BLaER1 (cell line): ENCODE results near the gene RNF214.
"Not testable (repeated sequence)": the region's sequence is repeated elsewhere in the genome, so short reads cannot be mapped to it uniquely, and the experiment has no call there.

Experiments used
- H3K27ac ChIP-seq: shearing (Covaris generic); formaldehyde crosslinking; 2 replicates; pipeline ENCODE4 v1.8.1; 2022
- H3K27me3 ChIP-seq: shearing (Covaris generic); formaldehyde crosslinking; 2 replicates; pipeline ENCODE4 v1.8.1; 2022
- H3K36me3 ChIP-seq: shearing (Covaris generic); formaldehyde crosslinking; 2 replicates; pipeline ENCODE4 v1.8.1; 2022
- H3K4me1 ChIP-seq: shearing (Covaris generic); formaldehyde crosslinking; 2 replicates; pipeline ENCODE4 v1.8.1; 2022
- H3K4me2 ChIP-seq: shearing (Covaris generic); formaldehyde crosslinking; 2 replicates; pipeline ENCODE4 v1.8.1; 2022
- H3K4me3 ChIP-seq: shearing (Covaris generic); formaldehyde crosslinking; 2 replicates; pipeline ENCODE4 v1.8.1; 2022
- H3K9ac ChIP-seq: shearing (Covaris generic); formaldehyde crosslinking; 2 replicates; pipeline ENCODE4 v1.8.1; 2022
- H3K9me3 ChIP-seq: shearing (Covaris generic); formaldehyde crosslinking; 2 replicates; pipeline ENCODE4 v1.8.1; 2022
- H4K20me1 ChIP-seq: shearing (Covaris generic); formaldehyde crosslinking; 2 replicates; pipeline ENCODE4 v1.8.1; 2022
- Cebpa-rat ChIP-seq: shearing (Covaris generic); IDR thresholded peaks from 2 replicates; pipeline ENCODE4 v1.8.1; 2022

RNF214 gene

DNA sequence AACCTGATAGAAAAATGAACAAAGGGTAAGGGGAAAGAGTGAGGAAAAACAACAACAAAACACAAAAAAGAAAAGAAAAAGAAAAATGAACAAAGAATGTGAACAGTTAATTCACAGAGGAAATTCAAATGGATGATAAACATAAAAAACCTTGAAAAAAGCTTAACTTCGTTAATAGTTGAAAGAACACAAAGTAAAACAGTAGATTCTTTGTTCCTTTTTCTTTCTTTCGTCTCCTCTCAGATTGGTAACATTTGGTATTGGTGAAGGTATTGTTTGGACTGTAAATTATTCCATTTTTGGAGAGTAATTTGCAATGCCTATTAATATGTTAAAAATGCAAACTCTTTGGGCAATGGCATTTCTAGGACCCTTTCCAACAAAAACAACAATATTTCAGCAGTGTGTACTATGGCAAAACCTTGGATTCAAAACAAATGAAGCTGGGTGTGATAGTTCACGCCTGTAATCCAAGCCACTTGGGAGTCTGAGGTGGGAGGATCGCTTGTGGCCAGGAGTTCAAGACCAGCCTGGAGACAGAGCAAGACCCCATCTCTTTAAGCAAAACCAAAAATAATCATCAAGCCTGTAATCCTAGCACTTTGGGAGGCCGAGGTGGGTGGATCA is 86.9 kb downstream of the RNF214 start:
- Histone ChIP-seq H3K27ac (no peak overlapping the region), H3K36me3 (no peaks in the 10 kb centered on the region), H3K4me2 (no peak overlapping the region), H3K4me1 (peaks cover 10% of the 10 kb centered on the region), H3K27me3 (peaks cover 35% of the 10 kb centered on the region), H3K9ac (no peak overlapping the region), H3K9me3 (no peaks in the 10 kb centered on the region), H4K20me1 (no peaks in the 10 kb centered on the region), H3K4me3 (no peak overlapping the region)
- TF ChIP-seq Cebpa-rat = no peak

DNA sequence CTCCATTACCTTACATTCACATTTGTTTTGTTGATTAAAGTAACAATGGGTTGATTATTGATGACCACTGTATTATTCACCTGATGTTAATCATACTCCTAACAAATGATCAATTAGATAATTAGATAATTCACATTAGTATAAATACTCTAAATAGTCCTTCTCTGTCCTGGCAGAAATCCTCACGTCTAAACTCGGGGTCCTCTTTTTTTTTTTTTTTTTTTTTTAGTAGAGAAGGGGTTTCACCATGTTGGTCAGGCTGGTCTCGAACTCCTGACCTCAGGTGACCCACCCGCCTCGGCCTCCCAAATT is 94.7 kb downstream of the RNF214 start:
- Histone ChIP-seq H3K9ac (peak overlapping the region; percentile 87; the same call in 1 of the 2 replicates), H3K4me3 (peak overlapping the region; percentile 84), H3K4me1 (peaks cover 14% of the 10 kb centered on the region), H3K4me2 (peak overlapping the region; percentile 96)
- not testable (repeated sequence) for H3K27ac ChIP-seq, H3K9me3 ChIP-seq, H3K27me3 ChIP-seq, H4K20me1 ChIP-seq, H3K36me3 ChIP-seq

DNA sequence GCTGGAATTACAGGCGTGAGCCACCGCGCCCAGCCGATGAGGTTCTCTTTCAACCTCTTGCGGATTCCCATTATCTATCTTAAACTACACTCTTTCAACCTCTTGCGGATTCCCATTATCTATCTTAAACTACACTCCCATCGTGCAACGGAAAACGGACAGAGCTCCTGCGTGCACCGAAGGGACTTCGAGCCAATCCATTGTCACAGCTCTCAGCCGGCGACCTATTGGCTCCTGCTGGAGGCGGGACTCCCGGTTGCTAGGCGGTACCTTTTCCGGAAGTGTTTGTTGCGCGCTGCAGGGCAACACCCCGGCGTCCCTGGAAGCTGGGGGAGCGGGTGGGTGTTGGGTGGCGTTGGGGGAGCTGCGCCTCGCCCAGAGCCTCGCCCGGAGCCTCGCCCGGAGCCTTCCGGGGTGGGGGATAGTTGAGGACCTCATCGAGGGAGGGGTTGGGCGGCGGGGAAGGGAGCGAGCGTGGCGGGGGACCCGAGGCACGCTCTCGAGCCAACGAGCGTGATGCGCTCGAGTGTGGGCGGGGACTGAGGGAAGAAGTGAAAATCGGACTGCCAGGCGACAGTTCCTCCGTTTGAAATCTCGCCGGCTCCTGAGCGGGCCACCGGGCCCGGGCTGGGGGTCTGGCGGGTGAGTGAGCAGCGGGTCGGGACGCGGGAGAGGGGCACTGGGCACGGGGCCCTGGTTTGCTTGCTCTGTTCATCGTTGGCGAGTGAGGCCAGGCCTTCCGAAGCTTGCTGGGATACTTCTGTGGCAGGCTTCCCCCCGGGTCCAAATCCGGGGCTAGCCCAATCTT is 95.3 kb downstream of the RNF214 start, which contains the start of gene CEP164:
TSS of gene CEP164 (plus strand) at position 288 of the 808 bp plus-strand sequence. CDS start 10,733 bp downstream, outside the sequence.
- H3K9ac ChIP-seq = peak within 1 kb of the TSS; percentile 87
- H3K4me2 ChIP-seq = peak within 1 kb of the TSS; percentile 96
- peaks cover 14% of the 10 kb centered on the region for H3K4me1 ChIP-seq
- no peaks in the 10 kb centered on the region for H3K36me3 ChIP-seq
- no peaks in the 10 kb centered on the region; the same call in 1 of the 2 replicates for H4K20me1 ChIP-seq
- no peaks in the 10 kb centered on the region for H3K9me3 ChIP-seq
- no peaks in the 10 kb centered on the region for H3K27me3 ChIP-seq
- H3K27ac ChIP-seq = peak within 1 kb of the TSS; percentile 65
- H3K4me3 ChIP-seq = peak within 1 kb of the TSS; percentile 84
- TF ChIP-seq Cebpa-rat = no peak

DNA sequence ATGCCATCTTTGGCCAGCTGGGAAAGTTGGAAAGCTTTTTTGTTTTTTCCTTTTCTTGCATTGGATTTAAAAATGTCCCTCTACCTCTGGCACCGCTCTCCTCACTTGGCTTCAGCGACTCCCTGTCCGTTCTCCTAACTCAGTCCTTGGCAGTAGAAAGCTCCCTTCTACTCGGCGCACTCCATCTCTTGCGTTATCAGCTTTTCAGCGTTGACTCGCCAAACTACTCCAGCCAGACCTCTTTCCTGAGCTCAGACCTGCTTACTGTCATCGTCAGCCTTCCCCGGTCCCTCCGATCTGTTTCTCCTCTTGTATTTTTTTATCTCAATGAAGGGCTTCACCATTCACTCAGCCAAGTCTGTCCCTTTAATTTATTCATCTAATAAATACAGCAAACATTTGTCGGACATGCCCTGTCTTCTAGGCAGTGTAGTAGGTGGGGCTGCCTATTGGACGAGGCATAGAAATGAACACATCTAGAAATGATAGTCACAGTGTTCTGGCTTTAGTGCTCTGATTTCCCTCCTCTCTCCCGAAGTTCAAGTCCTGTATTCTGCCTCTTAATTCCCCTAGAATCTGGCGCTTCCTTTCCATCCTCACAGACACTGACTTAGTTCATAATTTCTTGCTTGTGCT is 96.0 kb downstream of the RNF214 start:
- H4K20me1 ChIP-seq = no peaks in the 10 kb centered on the region; the same call in 1 of the 2 replicates
- H3K27me3 ChIP-seq = no peaks in the 10 kb centered on the region
- no peaks in the 10 kb centered on the region for H3K36me3 ChIP-seq
- TF ChIP-seq Cebpa-rat = no peak
- peaks cover 16% of the 10 kb centered on the region for H3K4me1 ChIP-seq
- peak overlapping the region; percentile 65 for H3K27ac ChIP-seq
- peak overlapping the region; percentile 96 for H3K4me2 ChIP-seq
- H3K9ac ChIP-seq = peak overlapping the region; percentile 87
- H3K4me3 ChIP-seq = peak overlapping the region; percentile 84
- H3K9me3 ChIP-seq = no peaks in the 10 kb centered on the region

DNA sequence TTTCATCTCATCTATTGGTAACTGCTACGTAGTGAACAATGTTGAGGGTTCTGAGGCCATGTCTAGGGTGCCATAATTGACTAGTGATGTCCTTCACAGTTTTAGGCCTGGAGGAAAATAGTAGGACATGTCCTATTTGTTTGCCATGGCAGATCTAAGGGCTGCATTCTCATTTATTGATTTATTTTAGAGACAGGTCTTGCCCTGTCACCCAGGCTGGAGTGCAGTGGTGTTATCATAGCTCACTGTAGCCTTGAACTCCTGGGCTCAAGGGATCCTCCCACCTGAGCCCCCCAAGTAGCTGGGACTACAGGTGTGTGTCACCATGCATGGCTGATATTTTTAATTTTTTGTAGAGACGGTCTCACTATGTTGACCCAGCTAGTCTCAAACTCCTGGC is 100.4 kb downstream of the RNF214 start:
- Histone ChIP-seq H3K4me1 (peaks cover 23% of the 10 kb centered on the region), H4K20me1 (no peaks in the 10 kb centered on the region; the same call in 1 of the 2 replicates), H3K4me3 (no peak overlapping the region), H3K27ac (no peak overlapping the region), H3K27me3 (no peaks in the 10 kb centered on the region), H3K36me3 (no peaks in the 10 kb centered on the region), H3K9me3 (no peaks in the 10 kb centered on the region), H3K4me2 (no peak overlapping the region), H3K9ac (no peak overlapping the region)
- no peak for TF ChIP-seq Cebpa-rat

DNA sequence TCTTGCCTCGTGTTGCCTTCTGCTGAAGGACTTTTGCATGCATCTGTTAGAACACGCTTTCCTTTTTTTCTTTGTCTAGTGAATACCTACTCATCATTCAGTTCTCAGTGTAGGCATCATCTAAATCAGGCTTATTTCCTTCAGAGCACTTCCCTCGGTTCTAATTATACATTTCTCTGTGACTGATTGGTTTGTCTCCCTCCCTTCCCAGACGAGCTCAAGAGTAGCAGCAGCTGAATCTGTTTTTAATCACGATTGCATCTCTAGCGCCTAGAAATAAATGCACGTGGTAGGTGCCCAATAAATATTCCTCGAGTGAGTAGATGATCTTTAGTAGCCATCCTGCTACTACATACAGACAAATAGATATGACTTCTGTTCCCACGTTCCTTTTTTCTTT is 101.4 kb downstream of the RNF214 start:
- Histone ChIP-seq H4K20me1 (no peaks in the 10 kb centered on the region; the same call in 1 of the 2 replicates), H3K27ac (no peak overlapping the region), H3K4me3 (no peak overlapping the region), H3K4me1 (peaks cover 14% of the 10 kb centered on the region), H3K36me3 (peaks cover 5% of the 10 kb centered on the region; the same call in 1 of the 2 replicates), H3K9ac (no peak overlapping the region), H3K27me3 (no peaks in the 10 kb centered on the region), H3K4me2 (no peak overlapping the region), H3K9me3 (no peaks in the 10 kb centered on the region)
- TF ChIP-seq Cebpa-rat = no peak

DNA sequence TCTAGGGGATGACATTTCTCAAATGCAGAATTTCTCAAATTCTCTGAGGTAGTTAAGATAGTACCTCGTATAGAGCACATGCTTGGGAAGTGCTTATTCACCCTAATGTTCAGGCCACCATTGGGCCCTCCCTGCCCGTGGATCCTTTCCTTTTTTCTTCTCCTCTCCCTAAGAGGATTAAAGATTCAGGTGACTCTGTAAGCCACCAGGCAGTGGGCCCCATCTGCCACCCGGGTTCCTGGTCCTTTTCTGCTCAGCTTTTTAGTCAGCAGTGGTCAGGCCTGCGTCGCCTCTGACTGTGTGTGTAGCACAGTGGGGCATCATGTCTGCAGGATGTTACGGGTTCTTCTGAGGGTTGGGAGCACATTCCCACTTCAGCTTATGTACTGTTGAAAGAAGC is 102.4 kb downstream of the RNF214 start:
- Histone ChIP-seq H3K4me3 (no peak overlapping the region), H3K27ac (no peak overlapping the region), H3K9me3 (no peaks in the 10 kb centered on the region), H3K9ac (no peak overlapping the region), H3K4me2 (no peak overlapping the region), H3K36me3 (peaks cover 14% of the 10 kb centered on the region; the same call in 1 of the 2 replicates), H3K4me1 (peaks cover 9% of the 10 kb centered on the region; the same call in 1 of the 2 replicates), H4K20me1 (no peaks in the 10 kb centered on the region), H3K27me3 (no peaks in the 10 kb centered on the region)
- TF ChIP-seq Cebpa-rat = no peak

DNA sequence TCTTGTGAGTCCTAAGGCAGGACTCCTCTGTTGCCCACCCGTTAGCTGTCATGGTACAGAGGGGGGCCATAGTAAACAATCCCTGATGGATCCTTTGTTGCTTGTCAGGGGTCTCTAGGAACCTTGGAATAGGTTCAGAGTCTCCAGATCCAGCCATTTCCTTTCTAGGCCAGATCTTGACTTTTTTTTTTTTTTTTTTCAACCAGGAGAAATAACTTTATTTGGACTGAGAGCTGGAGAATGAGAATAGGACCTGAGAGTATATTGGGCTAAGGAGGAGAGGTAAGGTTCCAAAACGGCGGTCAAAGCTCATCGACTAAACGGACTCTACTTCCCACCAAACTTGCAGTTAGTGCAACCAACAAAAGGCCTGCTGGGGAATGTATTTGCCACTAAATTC is 102.9 kb downstream of the RNF214 start:
- H3K9ac ChIP-seq = no peak overlapping the region
- H3K9me3 ChIP-seq = no peaks in the 10 kb centered on the region
- no peak for TF ChIP-seq Cebpa-rat
- peaks cover 17% of the 10 kb centered on the region; the same call in 1 of the 2 replicates for H3K36me3 ChIP-seq
- no peaks in the 10 kb centered on the region for H3K27me3 ChIP-seq
- no peak overlapping the region for H3K27ac ChIP-seq
- H4K20me1 ChIP-seq = no peaks in the 10 kb centered on the region
- no peak overlapping the region for H3K4me2 ChIP-seq
- H3K4me3 ChIP-seq = no peak overlapping the region
- H3K4me1 ChIP-seq = peaks cover 9% of the 10 kb centered on the region; the same call in 1 of the 2 replicates
